NCI-H524 treated with DMSO at 0.1 percent for 48 hours (cell line): ENCODE data around the gene LRIG2.
"Not testable (repeated sequence)": the region's sequence is repeated elsewhere in the genome, so short reads cannot be mapped to it uniquely, and the experiment has no call there.

ENCODE experiments used
- DNase-seq: peaks from one replicate; lab custom pipeline; 2025; lab: John Stamatoyannopoulos, UW

LRIG2 gene

DNA sequence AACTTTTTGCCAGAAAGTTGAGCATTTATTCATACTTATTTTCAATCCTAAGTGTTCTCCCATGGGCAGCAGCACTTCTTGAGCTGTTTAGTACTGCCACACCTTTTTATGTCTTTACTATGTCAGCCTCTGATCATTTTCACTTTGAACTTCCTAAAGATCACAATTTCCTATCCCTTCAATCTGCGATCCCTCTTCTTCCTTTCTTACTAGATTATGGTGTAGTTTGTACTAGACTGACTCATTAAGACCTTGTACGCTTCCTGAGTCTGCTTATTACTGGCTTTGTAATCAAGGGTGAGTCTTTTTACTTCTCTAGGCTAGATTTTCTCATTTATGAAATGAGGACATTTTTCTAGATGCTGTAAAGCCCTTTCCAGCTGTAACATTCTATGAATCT is 55.1 kb downstream of the LRIG2 start:
- no peak for DNase-seq

DNA sequence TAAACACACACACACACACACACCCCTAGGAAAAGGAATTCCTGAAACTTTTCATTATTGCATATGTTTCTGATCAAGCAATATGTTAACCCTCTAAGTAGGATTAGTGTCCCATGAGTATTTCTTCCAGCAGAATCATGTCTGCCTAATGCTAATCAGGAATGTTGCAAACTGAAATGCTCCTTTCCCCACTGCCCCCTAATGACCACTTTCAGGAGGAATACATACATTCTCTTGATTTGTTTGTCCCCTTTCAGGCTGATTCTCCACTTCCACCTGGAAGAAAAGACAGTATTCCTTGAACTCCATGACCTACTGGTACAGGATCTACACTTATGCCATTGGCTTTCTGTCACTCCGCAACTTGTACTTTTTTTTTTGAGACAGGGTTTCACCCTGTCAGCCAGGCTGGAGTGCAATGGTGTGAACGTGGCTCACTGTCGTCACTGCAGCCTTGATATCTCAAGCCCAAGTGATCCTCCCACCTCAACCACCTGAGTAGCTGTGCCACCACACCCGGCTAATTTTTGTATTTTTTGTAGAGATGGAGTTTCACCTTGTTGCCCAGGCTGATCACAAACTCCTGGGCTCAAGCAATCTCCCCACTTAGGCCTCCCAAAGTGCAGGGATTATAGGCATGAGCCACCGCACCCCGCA is 56.7 kb downstream of the LRIG2 start:
- no peak for DNase-seq

DNA sequence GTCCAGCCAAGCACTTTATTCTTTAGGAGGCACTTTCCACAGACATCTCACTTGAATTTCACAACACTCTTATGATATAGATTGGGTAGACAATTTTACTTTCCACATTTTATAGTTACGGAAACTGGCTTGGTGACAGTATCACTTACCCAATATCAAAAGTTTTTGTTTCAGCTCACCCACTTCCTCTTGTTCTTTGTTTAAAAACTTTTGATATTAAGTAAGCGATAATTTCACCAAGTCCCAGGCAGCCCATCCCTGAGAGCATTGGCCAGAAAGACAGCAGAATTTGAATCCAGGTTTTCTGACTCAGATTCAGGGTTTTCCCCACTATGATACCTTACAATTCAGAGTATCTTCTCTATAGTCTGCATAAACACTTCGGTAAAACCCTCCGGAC is 60.0 kb downstream of the LRIG2 start:
- DNase-seq = no peak

DNA sequence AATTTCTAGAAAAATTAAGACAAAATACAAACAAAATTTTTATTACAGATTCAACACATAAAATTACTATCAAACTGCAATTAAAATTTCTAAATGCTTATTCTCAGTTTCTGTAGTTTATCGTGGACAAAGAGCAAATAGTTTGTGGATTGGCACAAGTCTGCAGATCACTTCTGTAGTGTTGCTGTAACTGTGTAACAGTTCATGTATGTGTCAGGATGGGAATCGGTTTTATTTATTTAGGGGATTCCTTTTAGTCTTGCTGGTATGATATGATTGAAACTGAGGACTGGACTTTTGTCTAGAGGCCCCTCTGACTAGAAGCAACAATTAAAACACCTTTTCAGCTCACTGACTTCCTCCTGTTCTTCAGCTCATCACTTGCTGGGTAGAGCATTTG is 60.8 kb downstream of the LRIG2 start:
- DNase-seq = no peak

DNA sequence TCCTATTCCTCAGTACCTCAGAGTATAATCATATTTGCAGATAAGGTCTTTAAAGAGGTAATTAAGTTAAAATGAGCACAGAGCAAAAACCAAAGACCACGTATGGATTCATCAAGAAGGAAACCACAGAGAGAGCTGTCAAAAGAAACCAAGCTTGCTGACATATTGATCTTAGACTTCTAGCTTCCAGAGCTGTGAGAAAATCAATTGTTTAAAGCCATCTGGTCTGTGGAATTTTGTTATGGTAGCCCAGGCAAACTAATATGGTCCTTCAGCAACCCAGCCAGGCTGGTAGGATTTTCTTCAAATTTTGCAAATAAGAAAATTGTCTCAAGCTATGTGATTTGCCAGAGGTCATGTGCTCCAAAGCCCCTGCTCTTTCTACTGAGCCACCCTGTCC is 62.5 kb downstream of the LRIG2 start:
- no peak for DNase-seq

DNA sequence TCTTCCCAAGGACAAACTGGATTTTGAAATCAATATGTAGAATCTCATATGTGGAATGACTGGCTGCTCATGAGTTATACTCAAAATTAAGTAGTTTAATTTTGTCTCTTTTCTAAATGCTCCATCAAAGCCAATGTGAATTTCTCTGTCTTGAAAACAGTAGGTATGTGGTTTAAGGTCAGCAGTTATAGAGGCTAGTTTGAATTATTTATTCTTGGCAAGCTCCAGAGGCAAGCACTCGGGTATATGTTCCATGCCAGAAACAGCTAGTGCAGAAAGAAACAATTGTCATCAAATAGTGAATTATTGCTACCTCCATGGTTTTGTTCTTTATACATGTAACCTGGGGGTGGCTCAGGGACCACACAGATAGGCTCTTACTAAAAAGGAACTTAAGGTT is 63.5 kb downstream of the LRIG2 start:
- DNase-seq = no peak

DNA sequence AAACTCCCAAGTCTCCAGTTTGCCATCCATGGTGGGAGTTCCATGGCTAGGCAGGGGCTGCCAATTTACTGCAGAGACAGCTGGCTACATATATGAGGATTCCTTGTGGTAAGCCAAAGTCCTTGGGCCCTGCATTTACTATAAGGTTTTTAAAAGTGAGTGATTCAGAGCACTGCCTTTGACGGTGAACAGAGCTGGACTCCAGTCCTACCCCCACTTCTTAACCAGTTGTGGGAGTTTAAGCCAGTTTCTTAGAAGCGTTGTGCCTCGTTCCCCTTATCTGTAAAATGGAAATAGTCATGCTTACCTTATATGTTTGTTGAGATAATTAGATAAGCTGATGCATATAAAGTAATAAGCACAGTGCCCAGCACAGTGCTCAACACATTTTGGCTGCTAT is 64.6 kb downstream of the LRIG2 start:
- DNase-seq = no peak

DNA sequence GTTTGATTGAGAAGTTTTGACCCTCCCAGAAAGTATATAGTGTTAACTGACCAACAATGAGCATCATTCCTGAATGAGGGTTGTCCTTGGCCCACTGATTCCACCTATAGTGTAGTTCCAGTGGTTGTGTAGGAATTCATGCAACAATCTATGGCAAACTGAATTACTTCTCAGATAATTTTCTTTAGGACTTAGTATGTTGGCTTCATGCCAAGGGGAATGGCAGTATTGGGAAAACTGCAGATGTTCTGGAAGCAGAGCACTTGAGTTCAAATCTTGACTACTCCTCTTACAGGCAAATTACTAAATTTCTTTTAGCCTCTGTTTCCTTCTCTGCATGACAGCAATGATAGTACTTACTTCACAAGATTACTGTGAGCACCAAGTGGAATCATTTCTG is 65.8 kb downstream of the LRIG2 start:
- no peak for DNase-seq

DNA sequence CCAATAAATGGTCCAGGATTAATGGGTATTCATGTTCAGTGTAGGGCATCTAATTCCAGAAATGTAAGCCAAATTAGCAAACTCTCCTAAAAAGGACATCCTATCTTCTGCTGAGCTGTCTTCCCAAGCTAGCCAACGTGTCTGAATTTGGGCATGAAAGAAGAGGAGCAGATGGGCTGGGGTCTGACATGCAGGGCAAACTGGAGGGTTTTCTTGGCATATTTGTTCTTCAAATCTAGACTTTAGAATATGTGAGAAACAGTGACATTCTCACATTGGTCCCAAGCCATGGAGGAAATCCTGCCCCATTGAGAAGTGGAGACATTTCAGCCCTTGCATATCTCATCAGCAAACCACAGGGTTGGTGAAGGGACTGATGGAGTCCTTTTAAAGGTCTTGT is 67.2 kb downstream of the LRIG2 start:
- DNase-seq = no peak

DNA sequence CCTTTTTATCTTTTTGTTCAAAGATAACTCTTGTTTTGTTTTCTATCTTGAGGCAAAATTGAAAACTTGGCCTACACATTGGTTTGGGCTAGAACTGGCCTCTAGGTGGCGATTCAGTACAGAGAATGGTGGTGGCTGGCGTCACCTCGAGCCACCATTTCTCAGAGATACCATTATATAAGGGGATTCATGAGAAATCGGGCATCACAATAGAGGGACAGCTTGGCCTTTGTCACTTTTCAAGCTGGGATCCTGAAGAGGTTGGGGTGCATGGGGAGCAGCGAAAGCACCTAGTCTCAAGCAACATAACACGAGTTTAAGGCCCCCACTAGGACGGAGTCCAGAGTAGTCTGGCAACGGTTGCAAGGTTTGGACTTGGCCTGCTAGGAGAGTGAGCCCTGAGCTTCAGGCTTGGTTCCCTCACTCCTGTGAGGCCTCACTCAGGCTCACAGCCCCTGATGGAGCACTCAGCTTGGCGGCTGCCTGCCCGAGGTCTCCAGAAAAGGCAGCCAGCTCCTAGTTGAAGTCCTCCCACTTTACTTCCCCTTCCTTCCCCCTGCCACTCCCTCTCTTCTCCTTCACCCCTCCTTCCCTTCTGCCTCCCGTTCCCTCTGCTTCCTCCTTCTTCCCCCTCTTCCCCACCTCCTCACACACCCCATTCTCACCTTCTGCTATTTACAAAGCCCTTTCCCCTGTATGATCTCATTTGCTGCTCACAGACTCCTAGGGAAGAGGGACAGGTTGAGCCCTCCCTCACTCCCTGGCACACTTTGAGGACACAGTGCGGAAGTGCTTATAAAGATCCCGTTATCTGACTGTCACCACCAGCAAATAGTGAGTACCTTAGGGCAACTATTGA is 67.8 kb downstream of the LRIG2 start:
- DNase-seq = peak; percentile 5

DNA sequence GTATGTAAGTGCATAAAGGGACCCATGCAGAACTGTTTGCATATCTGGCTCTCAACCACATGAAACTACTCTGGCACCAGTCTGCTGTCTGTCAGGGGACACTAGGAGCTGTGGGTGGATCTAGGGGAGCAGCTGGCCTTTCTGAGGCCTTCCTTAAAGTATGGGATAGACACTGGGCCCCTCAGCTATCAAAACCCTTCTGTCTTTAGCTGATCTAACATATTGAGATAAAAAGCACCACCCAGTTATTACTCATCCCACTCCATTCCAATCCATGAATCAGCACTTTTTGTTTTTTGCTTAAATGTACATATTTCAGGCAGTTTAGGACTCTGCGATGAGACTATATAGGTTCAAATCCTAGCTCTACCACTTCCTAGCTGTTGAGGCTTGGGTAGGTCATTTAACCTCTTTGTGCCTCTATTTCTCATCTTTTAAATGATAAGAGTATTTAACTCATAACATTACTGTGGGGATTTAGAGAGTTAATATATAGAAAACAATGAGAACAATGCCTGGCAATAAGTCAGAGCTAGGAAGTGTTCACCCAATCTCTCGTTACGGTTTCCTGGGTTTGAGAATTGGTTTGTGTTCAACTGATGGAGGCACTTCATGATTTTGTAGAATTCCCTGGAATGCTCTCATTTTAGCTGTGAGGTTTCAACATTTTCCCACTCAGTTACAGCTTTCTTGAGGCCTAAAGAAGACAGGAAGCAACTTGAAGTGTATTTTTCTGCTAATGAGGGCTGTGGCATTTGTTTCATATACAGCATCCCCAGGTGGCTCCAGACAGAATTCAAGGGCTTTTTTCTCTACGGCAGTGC is 68.9 kb downstream of the LRIG2 start:
- DNase-seq = no peak

DNA sequence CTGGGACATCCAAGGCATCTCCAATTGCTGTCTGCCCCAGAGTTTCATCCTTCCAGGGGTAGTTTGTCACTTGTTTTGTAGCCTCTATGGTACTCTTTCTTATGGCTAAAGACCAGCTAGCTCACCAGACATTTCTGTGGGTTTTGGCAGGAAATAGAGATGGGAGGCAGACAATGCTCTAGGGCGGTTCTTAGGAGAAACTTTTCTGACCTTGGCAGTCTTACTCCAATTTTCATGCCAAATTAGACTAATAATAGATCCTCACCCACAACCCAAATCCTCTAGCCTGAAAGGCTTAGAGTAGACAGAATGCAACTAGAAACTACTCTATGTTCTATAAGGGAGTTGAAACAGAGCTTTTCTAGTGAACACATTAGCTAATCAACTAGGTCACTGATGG is 69.8 kb downstream of the LRIG2 start:
- DNase-seq = no peak

DNA sequence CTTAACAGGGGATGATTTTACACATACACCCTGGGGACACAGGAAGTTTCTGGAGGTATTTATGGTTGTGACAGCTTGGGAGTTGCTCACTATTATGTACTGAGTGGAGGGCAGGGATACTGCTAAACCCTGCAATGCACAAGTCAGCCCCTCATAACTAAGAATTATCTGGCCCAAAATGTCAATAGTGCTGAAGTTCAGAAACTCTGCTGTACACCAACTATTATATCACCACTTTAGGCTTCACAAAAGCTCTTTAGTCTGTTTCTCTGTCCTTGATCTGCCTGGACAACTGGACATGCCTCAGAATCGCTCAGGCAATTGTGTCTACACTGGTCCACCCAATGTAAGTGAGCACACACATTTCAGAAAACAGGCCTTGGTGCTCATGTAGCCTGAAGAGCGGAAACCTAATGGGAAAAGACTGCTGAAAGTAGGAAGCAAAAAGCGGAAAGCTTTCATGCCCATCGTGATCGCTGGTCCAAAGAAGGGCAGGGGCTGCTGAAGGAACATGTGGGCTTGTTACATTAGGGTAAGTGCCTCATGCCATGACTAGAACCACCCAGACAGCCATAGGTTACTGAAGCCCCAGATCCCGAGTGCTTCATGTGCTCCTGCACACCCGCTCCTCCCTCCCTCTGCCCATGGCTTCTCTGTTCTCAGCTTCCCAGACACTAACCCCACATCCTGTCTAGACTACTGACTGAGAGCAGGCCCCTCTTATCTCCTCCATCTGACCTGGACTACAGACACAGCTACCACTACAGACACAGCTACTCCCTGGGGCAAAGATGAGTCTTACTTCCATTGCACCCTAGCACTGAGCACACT is 73.5 kb downstream of the LRIG2 start:
- no peak for DNase-seq

DNA sequence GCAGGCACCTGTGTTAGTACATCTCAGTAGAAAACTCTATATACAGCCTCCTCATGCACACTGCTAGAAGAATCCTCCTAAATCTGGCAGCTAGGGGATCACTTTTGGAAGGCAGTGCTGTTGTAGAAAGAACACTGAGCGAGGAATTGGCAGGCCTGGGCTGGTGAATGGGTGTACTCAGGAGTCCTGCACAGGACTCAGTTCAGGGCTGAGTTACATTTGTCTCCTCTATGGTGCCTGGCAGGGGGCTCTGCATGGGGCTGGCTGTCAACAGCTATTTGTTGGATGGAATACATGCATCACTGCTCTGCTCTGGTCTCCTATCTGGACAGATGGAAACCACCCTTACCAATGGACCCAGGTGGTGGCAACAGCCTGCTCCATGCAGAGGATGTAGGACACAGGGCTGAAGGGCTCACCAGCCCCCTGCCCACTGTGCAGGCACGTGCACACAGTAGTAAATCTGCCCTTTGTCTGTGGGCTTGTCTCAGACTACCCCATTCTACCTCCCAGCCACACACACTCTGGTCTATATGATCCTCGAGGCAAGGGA is 74.2 kb downstream of the LRIG2 start:
- no peak for DNase-seq

DNA sequence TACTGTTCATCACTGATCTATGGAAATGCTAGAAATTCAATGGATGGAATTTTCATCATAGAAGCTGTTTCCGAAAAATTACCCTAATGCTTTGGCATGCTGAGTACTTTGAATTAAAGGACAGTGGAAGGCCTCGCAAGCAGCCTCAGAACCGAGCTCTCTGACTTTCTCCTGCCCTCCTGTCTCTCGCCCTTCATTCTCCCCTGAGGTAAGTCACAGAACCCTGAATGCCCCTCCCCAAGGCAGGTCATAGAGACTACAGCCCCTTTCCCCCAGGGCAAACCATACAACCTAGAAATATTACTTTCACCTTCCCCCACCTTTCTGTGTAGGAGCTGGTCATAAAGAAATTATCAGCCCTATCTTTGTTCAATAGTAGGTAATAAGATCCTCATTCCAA is 74.8 kb downstream of the LRIG2 start:
- no peak for DNase-seq

DNA sequence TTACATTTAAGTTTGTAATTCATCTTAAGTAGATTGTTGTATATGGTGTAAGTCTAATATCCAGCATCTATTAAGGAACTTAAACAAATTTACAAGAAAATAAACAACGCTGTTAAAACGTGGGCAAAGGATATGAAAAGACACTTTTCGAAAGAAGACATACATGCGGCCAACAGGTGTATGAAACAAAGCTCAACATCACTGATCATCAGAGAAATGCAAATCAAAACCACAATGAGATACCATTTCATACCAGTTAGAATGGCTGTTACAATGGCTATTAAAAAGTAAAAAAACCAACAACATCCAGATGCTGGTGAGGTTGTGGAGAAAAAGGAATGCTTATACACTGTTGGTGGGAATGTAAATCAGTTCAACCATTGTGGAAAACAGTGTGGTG is 77.5 kb downstream of the LRIG2 start:
- DNase-seq = not testable (repeated sequence)

DNA sequence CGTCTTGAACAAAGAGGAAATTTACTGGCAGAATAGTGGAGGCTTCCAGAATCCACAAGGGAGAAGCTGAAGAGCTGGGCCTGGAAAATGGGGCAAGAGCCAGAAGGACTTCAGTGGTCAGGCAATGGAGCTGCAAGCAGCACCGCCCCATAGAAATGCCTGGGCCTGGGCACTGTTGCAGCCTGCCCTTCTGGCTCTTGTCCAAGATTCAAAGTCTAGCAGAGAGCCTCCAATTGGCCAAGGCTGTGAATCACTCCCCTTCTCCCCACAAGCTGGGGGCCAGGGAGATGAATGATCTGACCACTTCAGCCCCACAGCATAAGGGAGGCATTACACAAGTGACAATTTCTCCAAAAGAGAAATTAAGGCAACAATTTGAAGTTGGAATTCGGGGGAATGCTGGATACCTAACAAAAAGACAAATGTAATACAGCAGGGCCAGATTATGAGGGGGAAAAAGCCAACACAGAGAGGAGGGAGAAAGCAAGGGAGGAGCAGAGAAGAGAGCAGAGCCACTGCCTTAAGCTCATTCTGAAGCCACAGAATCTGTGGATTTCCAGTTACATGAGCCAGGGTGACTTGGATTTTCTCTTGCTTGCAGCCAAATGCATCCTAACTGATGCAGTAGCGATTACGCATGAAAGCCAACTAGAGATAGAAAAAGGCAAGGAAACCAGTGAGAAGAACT is 80.3 kb downstream of the LRIG2 start:
- peak; percentile 25 for DNase-seq

DNA sequence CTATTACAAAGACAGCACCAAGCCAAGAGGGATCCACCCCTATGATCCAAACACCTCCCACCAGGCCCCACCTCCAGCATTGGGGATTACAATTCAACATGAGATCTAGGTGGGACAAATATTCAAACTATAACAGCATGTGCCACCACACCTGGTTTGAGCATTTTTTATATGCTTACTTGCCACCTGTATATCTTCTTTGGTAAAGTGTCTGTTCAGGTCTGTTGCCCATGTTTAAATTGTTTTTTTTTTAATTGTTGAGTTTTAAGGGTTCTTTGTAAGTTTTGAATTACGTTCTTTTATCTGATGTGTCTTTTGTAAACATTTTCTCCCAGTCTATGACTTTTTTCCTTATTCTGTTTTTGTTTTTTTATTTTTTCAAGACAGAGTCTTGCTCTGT is 83.4 kb downstream of the LRIG2 start:
- DNase-seq = no peak

DNA sequence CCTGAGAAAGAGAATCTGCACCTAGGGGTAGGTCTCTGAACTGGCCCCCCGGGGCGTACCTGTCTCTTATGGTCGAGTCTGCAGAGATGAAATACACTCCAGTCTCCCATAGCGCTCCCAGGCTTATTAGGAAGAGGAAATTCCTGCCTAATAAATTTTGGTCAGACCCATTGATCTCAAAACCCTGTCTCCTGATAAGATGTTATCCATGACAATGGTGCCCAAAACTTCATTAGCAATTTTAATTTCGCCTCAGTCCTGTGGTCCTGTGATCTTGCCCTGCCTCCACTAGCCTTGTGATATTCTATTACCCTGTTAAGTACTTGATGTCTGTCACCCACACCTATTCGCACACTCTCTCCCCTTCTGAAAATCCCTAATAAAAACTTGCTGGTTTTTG is 85.7 kb downstream of the LRIG2 start:
- not testable (repeated sequence) for DNase-seq

DNA sequence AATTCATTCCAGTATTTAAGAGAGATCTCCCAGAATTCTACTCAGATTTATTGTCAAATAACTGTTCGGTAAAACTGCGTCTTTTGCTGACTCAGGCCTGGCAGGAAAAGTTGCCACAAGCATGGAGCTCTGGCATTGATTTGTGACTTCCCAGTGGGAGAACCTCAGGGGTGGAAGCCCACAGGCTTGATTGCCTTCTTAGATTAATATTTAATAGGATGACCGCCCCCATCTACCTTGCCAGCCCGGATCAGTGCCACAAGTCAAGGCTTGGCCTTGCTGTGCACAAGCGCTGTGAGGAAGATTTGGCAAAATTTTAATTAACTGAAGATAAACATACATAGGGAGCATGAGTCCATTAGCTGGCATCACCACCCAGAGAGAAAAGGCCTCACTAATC is 93.5 kb downstream of the LRIG2 start:
- no peak for DNase-seq

DNA sequence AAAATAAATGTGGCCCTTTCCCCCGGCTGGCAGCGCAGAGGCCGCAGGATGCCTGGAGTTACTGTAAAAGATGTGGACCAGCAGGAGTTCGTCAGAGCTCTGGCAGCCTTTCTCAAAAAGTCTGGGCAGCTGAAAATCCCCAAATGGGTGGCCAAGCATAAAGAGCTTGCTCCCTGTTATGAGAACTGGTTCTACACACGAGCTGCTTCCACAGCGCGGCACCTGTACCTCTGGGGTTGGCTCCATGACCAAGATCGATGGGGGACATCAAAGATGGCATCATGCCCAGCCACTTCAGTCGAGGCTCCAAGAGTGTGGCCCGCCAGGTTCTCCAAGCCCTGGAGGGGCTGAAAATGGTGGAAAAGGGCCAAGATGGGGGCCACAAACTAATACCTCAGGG is 95.9 kb downstream of the LRIG2 start:
- DNase-seq = no peak
